Posterior cingulate gyrus (tissue), 11 donors: ENCODE measurements around the gene ZNF410.
"Not testable (repeated sequence)": the region's sequence is repeated elsewhere in the genome, so short reads cannot be mapped to it uniquely, and the experiment has no call there.

Source experiments
- DNase-seq, 10 donors: peaks; one replicate each; pipeline versions ENCODE4 v3.0.0 to v3.0.0-alpha.2; 2020 to 2021; ENCODE audit warnings: mixed read lengths in 3 of 10
- intact Hi-C: fragments of 100-400 bp; cut with DNase I; formaldehyde crosslinking; loops from one replicate; pipeline ENCODE4 v1.15.1; 2023

The ZNF410 gene, protein sequence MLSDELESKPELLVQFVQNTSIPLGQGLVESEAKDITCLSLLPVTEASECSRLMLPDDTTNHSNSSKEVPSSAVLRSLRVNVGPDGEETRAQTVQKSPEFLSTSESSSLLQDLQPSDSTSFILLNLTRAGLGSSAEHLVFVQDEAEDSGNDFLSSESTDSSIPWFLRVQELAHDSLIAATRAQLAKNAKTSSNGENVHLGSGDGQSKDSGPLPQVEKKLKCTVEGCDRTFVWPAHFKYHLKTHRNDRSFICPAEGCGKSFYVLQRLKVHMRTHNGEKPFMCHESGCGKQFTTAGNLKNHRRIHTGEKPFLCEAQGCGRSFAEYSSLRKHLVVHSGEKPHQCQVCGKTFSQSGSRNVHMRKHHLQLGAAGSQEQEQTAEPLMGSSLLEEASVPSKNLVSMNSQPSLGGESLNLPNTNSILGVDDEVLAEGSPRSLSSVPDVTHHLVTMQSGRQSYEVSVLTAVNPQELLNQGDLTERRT

DNA sequence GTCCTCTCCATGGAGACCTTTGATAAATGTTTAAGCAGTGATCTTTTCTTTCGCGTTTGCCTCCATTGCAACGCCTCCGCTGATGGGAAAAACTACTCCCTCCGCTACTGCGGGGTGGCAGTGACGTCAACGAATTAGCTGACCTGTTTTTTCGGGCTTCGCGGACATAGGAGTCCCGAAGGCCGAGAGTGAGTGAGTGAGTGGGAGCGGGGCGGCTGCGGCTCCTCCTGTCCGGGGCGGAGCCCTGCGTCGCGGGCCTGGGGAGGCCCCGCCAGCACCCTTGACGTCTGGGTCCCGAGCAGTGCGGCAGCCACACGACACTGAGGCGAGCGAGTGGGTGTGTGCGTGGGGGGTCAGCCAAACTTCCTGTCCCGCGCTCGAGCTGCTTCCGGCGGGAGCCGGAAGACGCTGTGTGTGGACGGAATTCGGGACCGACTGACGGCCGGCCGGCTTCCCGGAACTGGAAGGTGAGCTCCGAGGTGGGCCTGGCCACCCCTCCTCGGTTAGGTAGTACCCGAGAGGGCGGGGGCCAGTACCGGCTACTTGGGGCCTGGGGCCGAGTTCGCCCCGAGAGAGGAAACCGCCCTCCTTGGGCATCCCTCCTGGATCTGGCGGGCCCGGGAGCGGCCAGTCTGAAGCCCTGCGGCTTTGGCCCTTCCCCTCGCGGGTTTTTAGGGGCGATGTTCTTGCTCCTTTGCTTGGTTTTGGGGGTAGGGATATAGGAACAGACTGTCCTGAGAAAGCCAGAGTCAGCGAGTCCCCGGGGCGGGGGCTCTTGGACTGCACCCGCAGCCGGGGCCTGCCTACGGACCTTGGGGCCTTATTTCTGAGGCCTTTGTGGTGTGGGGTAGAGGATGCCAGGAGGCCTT lies at the start of gene ZNF410:
Gene ZNF410, plus strand, starts transcription at position 411 of the 869 bp plus-strand sequence. CDS start 5,317 bp downstream, outside the sequence.
- intact Hi-C loops: no loop called here

DNA sequence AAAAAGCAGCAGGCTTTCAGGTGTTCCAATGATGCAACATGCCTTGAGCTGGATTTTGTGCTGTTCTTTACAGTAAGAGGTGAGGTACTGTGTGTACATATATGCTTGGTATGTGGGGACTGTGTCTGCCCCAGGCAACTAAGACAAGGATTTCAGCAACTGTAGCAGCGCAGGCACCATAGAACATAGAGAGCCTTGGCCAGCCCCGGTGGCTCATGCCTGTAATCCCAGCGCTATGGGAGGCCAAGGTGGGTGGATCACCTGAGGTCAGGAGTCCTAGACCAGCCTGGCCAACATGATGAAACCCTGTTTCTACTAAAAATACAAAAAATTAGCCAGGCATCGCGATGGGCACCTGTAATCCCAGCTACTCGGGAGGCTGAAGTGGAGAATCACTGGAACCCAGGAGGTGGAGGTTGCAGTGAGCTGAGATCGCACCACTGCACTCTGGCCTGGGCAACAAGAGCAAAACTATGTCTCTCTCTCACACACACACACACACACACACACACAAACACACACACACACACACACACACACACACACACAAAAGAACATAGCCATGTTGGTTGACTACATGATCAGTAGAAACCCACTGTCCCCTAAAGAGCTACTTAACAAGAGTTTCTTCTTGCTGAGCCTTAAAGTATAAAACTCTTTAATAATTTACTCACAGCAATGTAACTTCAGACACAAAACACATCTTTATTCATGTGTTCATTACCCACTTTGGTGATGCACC lies 48.2 kb upstream of the ZNF410 start:
- intact Hi-C loops, DNase-seq: not testable (repeated sequence)

More for the DNA sequence above, at the start of gene ZNF410:
- peak; percentile 75 to 98 (median 89) for DNase-seq

GRCh38 chr14:73842201-73842600 lies 44.5 kb upstream of the ZNF410 start:
- no peak for DNase-seq
- intact Hi-C loops: no loop called here

- DNase-seq: no peak
- intact Hi-C loops: no loop called here
Observed at GRCh38 chr14:73842851-73843250, 43.8 kb upstream of the ZNF410 start.

DNA sequence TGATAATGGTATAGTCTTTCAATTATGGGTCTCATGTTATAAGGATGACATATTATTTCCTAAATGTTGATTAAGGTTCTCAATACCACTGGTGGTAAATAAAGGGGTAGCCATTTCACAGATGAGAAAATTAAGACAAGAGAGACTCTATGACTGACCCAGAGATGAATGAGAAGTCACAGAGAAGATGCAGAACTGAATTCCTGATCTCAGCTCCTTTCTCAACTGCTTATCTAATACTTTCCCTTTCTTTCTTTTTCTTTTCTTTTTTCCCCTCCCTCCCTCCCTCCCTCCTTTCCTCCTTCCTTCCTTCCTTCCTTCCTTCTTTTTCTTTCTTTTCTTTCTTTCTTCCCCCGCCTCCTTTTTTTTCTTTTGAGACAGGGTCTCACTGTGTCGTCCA lies 43.4 kb upstream of the ZNF410 start:
- intact Hi-C loops: no loop called here
- no peak for DNase-seq

GRCh38 chr14:73846947-73847346 lies 39.7 kb upstream of the ZNF410 start:
- peak in 1 of 10 donors; percentile 2 for DNase-seq
- intact Hi-C loops: no loop called here

DNA sequence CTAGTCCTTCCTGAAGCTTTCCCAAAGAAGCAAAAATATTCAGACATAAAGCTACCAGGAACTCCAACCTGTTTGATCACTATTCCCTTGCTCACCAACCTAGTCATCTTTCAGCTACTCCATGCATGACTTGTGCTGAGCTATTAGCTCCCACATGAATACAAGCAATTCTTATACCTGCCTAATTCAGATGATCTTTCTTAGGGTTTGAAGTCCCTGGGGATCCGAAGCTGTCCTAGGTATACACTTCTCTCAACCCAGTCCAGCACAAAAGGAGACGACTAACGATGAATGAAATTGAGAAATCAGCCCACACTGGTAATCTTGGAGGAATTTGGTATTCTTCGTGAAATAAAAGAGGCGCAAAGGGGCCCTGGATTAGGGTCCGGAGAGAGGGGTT lies 35.7 kb upstream of the ZNF410 start:
- intact Hi-C loops: no loop called here
- DNase-seq: no peak

- intact Hi-C loops: no loop called here
- peak; percentile 85 to 99 (median 92) for DNase-seq
Observed at GRCh38 chr14:73851567-73852382, 34.9 kb upstream of the ZNF410 start, which contains the start of gene PTGR2. Gene PTGR2 (plus strand): TSS chr14:73851831. CDS start chr14:73858863, 7,032 bp downstream.

DNA sequence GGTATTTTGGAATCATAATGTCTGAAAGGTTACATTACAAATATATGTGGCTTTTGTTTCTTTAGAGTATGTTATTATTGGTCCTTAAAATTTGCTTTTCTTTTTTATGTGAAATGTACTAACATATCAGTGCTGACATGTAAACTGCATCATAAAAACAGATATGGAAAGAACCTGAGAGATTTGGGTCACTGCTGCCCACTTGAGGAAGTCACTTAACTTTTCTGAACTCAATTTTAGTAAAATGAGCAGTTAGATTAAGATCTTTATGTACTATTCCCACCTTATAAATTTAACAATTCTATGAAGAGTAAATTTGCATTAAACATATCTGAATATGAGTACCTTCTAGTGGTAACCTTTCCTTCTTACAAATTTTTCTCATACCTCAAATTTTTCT lies 27.5 kb upstream of the ZNF410 start:
- DNase-seq: no peak
- intact Hi-C loops: no loop called here

DNA sequence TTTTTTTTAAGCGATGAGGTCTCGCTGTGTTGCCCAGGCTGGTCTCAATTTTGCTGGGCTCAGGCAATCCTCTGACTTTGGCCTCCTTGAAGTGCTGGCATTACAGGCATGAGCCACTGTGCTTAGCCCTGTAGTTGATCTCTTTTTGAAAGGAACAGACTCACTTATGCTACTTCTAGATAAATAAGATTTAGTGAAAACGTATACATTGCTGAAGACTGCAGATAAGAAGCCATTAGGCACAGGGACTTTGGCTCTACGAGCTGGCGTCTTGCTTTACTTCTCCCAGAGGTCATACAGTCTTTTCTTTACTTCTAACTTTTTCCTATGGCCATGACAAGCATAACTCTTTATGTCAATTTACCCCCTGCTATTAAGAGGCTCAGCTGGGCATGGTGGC lies 25.6 kb upstream of the ZNF410 start:
- no peak for DNase-seq
- intact Hi-C loops: no loop called here

GRCh38 chr14:73862480-73862879 lies 24.2 kb upstream of the ZNF410 start:
- intact Hi-C loops: no loop called here
- DNase-seq: peak in 1 of 10 donors; percentile 9

GRCh38 chr14:73863209-73863608 lies 23.4 kb upstream of the ZNF410 start:
- intact Hi-C loops: no loop called here
- DNase-seq: no peak

DNA sequence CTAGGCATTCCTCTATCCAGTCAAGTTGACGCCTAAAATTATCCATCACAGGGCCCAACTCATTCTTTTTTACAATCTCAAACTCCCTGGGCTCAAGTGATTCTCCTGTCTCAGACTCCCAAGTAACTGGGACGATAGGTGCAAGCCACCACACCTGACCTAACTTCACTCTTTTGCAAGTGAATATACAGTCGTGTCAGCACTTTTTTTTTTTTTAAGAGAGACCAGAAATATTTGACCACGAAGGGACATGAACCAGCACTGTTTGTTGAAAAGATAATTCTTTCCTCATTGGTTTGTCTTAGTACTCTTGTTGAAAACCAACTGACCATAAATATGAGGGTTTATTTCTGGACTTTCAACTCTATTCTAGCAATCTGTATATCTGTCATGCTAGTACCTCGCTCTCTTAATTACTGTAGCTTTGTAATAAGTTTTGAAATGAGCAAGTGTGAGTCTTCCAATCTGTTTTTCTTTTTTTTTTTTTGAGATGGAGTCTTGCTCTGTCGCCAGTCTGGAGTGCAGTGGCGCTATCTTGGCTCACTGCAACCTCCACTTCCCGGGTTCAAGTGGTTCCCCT lies 21.0 kb upstream of the ZNF410 start:
- DNase-seq: no peak
- intact Hi-C loops: no loop called here

DNA sequence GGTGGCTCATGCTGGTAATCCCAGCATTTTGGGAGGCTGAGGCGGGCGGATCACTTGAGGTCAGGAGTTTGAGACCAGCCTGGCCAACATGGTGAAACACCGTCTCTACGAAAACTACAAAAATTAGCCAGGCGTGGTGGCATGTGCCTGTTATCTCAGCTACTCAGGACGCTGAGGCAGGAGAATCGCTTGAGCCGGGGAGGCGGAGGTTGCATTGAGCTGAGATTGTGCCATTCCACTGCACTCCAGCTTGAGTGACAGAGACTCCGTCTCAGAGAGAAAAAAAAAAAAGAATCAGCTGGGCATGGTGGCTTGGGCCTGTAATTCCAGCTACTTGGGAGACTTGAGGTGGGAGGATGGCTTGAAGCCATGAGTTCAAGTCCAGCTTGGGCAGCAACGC lies 16.9 kb upstream of the ZNF410 start:
- intact Hi-C loops: not testable (repeated sequence)

GRCh38 chr14:73870525-73871235 lies 16.0 kb upstream of the ZNF410 start:
- DNase-seq: no peak
- intact Hi-C loops: no loop called here

More for the DNA sequence above, 16.9 kb upstream of the ZNF410 start:
- peak in 1 of 10 donors; percentile 31 for DNase-seq

GRCh38 chr14:73873660-73874059 lies 13.0 kb upstream of the ZNF410 start:
- intact Hi-C loops: no loop called here
- no peak for DNase-seq

GRCh38 chr14:73877790-73878189 lies 8.9 kb upstream of the ZNF410 start:
- intact Hi-C loops: no loop called here
- no peak for DNase-seq

DNA sequence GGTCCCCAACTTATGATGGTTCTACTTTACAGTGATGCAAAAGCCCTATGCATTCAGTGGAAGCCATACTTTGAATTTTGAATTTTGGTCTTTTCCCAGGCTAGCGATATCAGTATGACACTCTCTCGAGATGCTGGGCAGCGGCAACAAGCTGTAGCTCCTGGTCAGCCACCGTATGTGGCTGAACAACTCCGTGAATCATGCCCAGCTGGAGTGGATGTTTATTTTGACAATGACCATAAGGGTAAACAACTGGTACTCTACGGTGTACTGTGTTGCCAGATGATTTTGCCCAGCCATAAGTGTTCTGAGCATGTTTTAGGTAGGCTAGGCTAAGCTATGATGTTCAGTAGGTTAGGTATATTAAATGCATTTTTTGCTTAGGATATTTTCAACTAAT lies 8.2 kb upstream of the ZNF410 start:
- intact Hi-C loops: no loop called here
- DNase-seq: no peak

DNA sequence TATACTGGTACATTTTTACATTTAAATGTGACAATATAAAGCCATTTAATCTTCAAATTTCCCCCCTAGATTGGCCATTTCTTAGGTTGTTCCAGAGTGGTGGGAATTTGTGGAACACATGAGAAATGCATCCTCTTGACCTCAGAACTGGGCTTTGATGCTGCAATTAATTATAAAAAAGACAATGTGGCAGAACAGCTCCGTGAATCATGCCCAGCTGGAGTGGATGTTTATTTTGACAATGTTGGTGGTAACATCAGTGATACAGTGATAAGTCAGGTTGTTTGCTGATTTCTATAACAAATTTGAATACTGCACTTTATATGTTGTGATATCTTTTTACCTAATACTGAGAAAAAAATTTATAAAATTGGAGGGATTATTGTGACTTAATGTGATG lies 7.6 kb upstream of the ZNF410 start:
- DNase-seq: no peak
- intact Hi-C loops: no loop called here
